ENCODE measurements around the gene SH3RF3.

GRCh38 chr2:109472331-109472959, 343.4 kb downstream of the SH3RF3 start:
- TF ChIP-seq YY1 (IDR thresholded peaks at IDR 0.05; ENCODE audit: insufficient read depth, insufficient read length) = no peak
- TF ChIP-seq ZNF274 (IDR thresholded peaks at IDR 0.05; ENCODE audit: low read depth, low read length) = no peak

Data from NT2/D1 (cell line).